Fibroblast of villous mesenchyme (primary cell): ENCODE measurements around the gene ARTN. TPM values are rescaled to one million over a fixed set of nuclear protein-coding genes. Genes with fewer than 3 reads are reported as not detected.

Source experiments
- DNase-seq: peaks from one replicate; pipeline ENCODE4 v3.0.0-alpha.2; 2010; ENCODE audit warnings: low read depth
- H3K4me3 ChIP-seq: 2 replicates; pipeline ENCODE4 v1.5.1; 2011; ENCODE audit warnings: low read depth, mild to moderate bottlenecking, low read length
- total RNA-seq: library from RNA; depleted of rRNA; stranded (reverse); fragments of >200 nt; gene quantifications from 2 replicates; pipeline ENCODE4 v1.2.3, GENCODE V29; 2012
- TF ChIP-seq, protein P1 (sequence below): IDR thresholded peaks from 2 replicates; pipeline ENCODE4 v1.5.1; 2012; ENCODE audit warnings: low read depth, mild to moderate bottlenecking, low read length; ENCODE audit not compliant: insufficient read depth

ARTN gene
- total RNA-seq, 1 donor: 0.86 TPM

DNA sequence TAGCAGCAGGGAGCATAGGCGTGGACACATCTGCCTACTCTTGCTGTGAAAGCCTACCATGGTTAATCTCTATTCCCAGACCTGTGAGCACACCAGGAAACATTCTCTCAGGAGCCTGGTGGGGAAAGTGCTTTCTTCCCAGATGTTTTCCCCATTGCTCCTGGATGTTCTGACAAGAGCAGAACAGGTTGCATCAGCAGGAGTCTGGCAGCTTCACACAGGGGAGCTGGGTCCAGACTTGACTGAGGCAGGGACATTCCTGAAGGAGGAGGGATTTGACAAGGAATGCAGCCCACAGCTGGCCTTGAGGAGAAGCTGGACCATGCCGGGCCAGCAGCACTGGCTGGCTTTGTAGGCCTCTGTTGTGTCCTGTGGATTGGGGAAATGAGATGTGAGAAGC, 21.0 kb upstream of the ARTN start:
- TF ChIP-seq, protein P1, sequence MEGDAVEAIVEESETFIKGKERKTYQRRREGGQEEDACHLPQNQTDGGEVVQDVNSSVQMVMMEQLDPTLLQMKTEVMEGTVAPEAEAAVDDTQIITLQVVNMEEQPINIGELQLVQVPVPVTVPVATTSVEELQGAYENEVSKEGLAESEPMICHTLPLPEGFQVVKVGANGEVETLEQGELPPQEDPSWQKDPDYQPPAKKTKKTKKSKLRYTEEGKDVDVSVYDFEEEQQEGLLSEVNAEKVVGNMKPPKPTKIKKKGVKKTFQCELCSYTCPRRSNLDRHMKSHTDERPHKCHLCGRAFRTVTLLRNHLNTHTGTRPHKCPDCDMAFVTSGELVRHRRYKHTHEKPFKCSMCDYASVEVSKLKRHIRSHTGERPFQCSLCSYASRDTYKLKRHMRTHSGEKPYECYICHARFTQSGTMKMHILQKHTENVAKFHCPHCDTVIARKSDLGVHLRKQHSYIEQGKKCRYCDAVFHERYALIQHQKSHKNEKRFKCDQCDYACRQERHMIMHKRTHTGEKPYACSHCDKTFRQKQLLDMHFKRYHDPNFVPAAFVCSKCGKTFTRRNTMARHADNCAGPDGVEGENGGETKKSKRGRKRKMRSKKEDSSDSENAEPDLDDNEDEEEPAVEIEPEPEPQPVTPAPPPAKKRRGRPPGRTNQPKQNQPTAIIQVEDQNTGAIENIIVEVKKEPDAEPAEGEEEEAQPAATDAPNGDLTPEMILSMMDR: no peak
- DNase-seq: peak; percentile 73
- no peak overlapping the region for H3K4me3 ChIP-seq

DNA sequence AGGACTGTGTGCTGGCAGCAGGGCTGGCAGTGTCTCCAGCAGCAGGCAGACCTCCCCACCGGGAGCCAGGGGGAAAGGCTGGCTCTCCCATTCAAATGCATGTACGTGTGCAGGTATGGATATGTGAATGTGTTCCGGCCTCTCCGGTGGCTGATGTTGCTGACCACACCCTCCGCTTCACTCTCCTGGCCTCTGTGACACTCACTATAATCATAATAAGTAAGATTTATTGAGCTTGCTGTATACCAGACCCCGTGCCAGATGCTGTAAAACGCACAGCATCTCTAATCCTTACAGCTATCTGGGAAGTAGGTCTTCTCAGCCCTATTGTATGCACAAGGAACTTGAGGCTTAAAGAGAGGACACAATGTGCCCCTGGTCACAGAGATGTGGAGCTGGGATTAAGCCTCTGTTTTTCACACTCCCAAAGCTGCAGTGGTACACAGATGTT, 20.5 kb upstream of the ARTN start:
- TF ChIP-seq, protein P1: no peak
- DNase-seq: peak; percentile 55
- no peak overlapping the region for H3K4me3 ChIP-seq

DNA sequence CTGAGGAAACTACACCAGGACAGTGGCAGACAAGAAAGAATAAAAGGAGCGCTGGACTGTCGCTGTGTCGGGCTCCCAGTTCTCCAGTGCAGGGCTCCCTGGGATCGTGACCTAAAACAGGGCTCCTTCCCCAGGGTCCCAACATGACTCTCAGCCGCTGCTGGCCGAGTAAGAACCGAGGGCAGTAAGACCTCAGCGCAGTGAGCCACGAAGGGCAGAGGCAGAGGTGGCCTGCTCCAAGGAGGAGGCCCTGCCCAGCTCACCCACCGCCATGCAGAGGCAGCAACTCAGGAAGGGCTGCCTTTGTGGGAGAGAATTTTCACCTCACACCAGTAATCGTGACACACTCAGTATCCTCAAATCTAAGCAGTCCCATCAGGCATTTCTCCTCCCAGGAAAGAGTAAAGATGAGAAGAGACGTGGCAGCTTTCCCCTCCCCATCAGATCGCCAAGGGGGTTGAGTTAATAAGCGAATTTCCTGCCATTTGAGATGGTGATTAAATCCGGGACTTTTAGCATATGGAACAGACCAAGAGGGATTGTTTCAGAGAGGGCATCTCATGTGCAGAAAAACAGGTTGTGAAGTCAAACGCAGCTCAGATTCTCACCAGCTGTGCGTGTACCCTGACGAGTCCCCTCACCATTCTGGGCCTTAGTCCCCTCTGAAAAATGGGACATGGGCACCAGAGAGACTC, 19.8 kb upstream of the ARTN start:
- TF ChIP-seq, protein P1: no peak
- DNase-seq: no peak
- H3K4me3 ChIP-seq: no peak overlapping the region

DNA sequence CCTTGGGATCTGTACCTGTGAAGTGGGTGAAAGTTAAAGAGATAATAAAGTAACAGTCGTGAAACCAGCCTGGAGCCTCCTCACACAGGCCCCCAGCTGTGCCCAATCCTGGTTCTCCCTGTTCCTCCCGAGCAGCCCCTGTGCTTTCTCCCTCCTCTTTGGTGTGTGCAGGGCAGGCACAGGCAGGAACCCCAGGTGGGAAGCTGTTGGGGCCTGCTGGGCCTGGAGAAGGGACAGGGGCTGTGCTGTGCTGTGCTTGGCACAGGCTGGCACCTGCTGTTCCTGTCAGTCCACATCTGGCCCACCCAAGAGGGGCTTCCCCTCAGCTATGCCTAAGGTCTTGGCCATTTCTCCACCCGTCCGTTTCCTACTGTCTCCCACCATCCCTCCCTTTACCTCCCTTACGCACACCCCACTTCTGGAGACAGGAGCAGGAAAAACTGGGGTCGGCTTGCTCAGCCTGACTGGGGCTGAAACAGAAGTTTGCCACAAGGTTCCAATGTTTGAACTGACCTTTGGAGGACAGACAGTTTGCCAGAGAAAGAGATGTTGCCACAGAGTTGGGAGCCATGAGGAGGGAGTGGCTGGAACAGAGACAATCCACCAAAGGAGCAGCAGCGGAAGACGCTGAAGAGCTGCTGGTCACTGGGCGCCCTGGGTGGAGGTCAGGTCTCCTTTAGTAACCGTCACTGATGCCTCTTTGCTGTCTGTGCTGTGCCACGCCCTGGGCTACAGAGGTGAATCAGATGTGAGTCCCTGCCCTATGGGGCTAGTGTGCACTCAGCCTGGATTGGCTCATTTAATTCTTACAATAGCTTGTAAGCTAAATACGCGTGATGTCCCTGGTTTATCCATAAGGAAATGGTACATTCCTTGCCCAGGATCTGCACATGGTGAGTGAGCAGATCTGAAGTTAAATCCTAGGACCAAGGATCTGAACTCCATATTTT, 18.8 kb upstream of the ARTN start:
- H3K4me3 ChIP-seq: no peak overlapping the region
- no peak for DNase-seq
- TF ChIP-seq, protein P1: no peak

DNA sequence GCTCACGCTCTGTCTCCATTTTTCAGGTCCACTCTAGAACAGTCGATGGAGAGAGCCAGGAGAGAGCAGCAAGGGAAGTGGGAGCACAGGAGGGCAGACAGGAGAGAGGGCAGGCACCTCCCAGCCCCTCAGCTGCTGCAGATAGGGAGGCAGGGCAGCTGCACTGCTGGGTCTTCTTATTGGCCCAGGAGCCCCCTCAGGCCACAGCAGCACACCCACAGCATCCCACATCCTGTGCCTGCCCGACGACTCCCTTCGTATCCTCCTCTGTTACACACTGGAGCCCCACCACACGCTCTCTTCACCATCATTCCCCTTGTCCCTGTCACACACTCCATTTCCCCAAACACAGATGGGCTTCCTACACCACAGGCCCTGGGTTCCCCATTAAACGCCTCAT, 13.7 kb upstream of the ARTN start:
- TF ChIP-seq, protein P1: no peak
- H3K4me3 ChIP-seq: no peak overlapping the region
- no peak for DNase-seq

DNA sequence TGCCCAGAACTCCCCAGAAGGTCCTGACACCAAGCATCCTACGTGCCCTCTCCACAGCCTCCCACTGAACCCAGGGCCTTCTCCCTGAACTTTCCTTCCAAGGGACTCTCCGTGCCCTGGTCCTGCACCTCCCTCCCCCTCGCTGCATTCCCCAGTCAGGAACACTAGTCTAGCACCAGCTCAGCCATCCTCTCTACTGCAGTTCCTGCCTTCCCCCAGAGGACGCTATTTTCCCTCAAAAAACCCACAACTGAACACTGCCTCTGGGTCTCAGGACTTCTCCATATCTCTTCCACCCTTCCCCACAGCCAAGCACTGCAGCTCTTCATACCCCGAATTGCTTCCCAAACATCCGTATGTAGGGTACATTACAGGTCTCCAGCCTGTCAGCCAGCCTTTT, 12.6 kb upstream of the ARTN start:
- no peak overlapping the region for H3K4me3 ChIP-seq
- DNase-seq: no peak
- TF ChIP-seq, protein P1: no peak
